Motor neuron (in vitro differentiated cells): ENCODE measurements around the gene EVC. TPM values are rescaled to one million over a fixed set of nuclear protein-coding genes. Genes with fewer than 3 reads are reported as not detected.

ENCODE experiments used
- ATAC-seq, 8 experiments: fragments of 200-7000 bp; cut with Tn5 transposase; replicated peaks in 6 of 8; 2 replicates each; pipeline ENCODE4 v1.8.0; 2021; ENCODE audit warnings: mild to moderate bottlenecking in 8 of 8, moderate library complexity in 8 of 8
- H3K27ac ChIP-seq, 2 donors: fragments of 250-450 bp; sonication (Bioruptor Pico); 2 replicates each; pipeline ENCODE4 v1.9.0; 2021; ENCODE audit warnings: antibody characterized with exemption in 2 of 2, mild to moderate bottlenecking in 2 of 2, moderate library complexity in 1 of 2
- H3K4me1 ChIP-seq, 2 donors: fragments of 250-450 bp; sonication (Bioruptor Pico); replicated peaks in 1 of 2; 2 replicates each; pipeline ENCODE4 v1.6.1; 2021; ENCODE audit warnings: antibody characterized with exemption in 2 of 2, mild to moderate bottlenecking in 2 of 2, moderate library complexity in 1 of 2
- H3K4me3 ChIP-seq, 5 donors: fragments of 250-450 bp; sonication (Bioruptor Pico); 2 replicates each; pipeline ENCODE4 v1.9.0; 2021; ENCODE audit warnings: antibody characterized with exemption in 5 of 5, mild to moderate bottlenecking in 5 of 5, moderate library complexity in 4 of 5
- WGBS, 10 experiments: fragments of 450-650 bp; shearing (Covaris generic); methylation state at CpG; one replicate each; pipeline ENCODE4 v1.0.0; 2022; 5-methylcytosine and 5-hydroxymethylcytosine counted together
- in situ Hi-C, 9 experiments: fragments of 400-800 bp; cut with MboI; loops; one replicate each; pipeline ENCODE4 v1.15.0; 2021; ENCODE audit warnings: low sequenced_read_pairs in 9 of 9, low pct_unique_long_range_greater_than_20kb in 2 of 9; ENCODE audit not compliant: unreplicated experiment in 9 of 9
- total RNA-seq, 8 experiments: library from RNA; unstranded; fragments of 300-600 nt; gene quantifications; 2 replicates each; pipeline versions ENCODE4 v1.2.3 to v1.2.4, GENCODE V29; 2022

EVC gene
- total RNA-seq, 8 experiments from 2014 or later = 2.1 to 26.4 (median 7.7) TPM

DNA sequence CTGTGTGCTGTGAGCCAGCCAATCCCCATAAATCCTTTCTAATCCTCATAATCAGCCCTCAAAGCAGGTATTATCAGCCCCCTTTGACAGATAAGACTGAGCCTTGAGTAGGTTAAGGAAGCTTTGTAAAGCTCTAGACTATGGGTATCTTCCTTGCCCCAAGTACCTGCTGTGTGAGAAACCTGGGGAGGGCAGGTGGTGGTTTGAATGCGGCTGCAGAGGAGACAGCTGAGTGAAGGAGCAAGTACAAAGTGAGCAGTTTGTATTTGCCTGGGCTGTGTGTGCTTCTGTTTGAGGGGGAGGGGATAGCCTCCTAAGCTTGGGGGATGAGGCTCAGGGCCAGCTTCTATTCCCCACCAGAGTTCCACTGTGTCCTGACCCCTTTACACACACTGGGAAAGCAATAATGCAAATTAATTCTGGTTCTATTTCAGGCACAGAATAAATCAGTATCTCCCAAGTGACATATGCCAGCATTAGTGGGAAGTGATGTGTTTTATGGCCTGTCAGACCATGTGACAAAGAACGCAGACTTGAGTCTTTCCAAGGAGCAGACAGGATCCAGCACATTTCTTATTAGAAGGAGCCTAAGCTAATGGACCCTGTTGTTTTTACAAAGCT lies 63.5 kb downstream of the EVC start:
- H3K4me1 ChIP-seq = peaks cover 4 to 9% of the 10 kb centered on the region in 2 donors
- peak; percentile 27 to 98 (median 84) for ATAC-seq
- no peak overlapping the region for H3K27ac ChIP-seq
- in situ Hi-C loops = loop anchor here in 5 of 9 experiments (25.0 kb wide), 4 partner anchors 387 to 1287 kb away; partner anchors contain the start of gene STK32B (in 3 of the 5)
- no peak overlapping the region for H3K4me3 ChIP-seq
- WGBS, 10 experiments = 0 to 100% (median 67%) methylated on average over 1 to 2 of the region's 2 CpGs; no CpG with 5 or more reads in 5 of the 10 experiments

DNA sequence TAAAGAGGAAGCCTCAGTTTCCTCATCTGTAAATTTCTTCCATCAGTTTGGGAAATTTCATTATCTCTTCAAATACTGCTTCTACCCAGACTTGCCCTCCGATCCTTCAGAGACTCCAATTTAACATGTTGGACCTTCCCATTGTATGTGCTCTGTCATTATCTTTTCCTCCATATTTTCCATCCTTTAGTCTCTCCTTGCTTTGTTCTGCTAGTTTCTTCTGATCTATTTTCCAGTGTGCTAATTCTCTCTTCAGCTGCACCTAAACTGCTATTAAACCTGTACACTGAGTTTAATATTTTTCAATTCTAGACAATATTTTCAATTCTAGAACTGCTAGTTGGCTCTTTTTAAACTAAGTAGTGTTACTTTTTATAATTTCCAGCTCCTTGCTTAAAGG lies 65.5 kb downstream of the EVC start:
- ATAC-seq = no peak
- in situ Hi-C loops = loop anchor here in 5 of 9 experiments (25.0 kb wide), 4 partner anchors 389 to 1289 kb away; partner anchors contain the start of gene STK32B (in 3 of the 5)
- no peak overlapping the region for H3K4me3 ChIP-seq
- no peak overlapping the region for H3K27ac ChIP-seq
- H3K4me1 ChIP-seq = peaks cover 4 to 9% of the 10 kb centered on the region in 2 donors
- 88 to 100% (median 100%) methylated on average over 1 of the region's 1 CpG for WGBS, 10 experiments

DNA sequence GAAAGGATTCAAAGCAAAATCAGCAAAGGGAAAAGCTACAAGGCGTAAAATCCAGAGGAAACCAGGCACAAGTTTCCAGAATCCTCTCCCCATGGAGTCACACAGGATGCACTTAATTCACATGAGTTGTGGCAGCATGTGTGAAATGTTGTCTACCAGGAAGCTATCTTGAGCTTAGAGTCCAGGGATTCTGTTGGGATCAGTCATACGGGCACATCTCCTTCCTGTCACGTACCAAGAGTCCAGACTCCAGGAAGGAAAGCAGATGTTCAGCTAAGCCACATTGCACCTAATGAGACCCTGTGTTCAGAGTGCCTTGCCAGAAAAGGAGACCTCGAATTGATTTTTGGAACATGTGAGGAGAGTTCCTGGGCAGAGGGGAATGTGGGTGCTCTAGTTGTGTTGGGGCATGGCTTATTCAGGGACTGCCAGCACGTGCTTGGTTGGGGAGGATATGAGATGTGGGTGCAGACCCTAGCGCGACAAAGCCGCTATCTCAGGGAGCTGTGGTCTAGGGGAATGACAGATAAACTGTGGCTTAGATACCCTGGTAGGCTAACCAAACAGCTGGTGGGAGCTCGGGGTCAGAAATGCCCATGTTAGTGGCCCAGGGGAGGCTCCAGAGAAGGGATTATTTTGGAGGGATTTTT lies 70.0 kb downstream of the EVC start:
- in situ Hi-C loops = loop anchor here in 5 of 9 experiments (25.0 kb wide), 4 partner anchors 394 to 1294 kb away; partner anchors contain the start of gene STK32B (in 3 of the 5)
- ATAC-seq = no peak
- no peak overlapping the region for H3K4me3 ChIP-seq
- H3K27ac ChIP-seq = no peak overlapping the region
- H3K4me1 ChIP-seq = no peaks in the 10 kb centered on the region
- 77 to 100% (median 98%) methylated on average over 1 to 7 of the region's 9 CpGs; no CpG with 5 or more reads in 2 of the 10 experiments for WGBS, 10 experiments

DNA sequence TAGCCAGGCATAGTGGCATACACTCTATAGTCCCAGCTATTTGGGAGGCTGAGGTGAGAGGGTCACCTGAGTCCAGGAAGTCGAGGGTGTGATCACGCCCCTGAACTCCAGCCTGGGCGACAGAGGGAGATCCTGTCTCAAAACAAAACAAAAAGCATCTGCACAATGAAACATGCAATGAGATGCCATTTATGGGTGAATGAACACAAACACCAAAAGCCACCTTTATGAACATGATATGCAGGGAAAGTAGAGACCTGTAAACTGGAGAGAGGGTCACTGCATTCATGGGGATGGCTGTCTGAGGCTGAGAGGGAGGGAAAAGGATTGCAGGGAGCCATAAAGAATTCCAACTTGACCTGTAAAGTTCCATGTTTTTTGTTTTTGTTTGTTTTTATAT lies 70.7 kb downstream of the EVC start:
- Histone ChIP-seq H3K4me1 (no peaks in the 10 kb centered on the region), H3K27ac (no peak overlapping the region), H3K4me3 (no peak overlapping the region)
- no peak for ATAC-seq
- in situ Hi-C loops = loop anchor here in 5 of 9 experiments (25.0 kb wide), 4 partner anchors 394 to 1294 kb away; partner anchors contain the start of gene STK32B (in 3 of the 5)
- 80 to 100% (median 91%) methylated on average over 2 to 3 of the region's 3 CpGs; no CpG with 5 or more reads in 5 of the 10 experiments for WGBS, 10 experiments

- no peak for ATAC-seq
- Histone ChIP-seq H3K4me3 (no peak overlapping the region), H3K27ac (no peak overlapping the region), H3K4me1 (no peaks in the 10 kb centered on the region)
- in situ Hi-C loops = loop anchor here in 5 of 9 experiments (25.0 kb wide), 4 partner anchors 396 to 1296 kb away; partner anchors contain the start of gene STK32B (in 3 of the 5)
- WGBS, 10 experiments = 58 to 100% (median 97%) methylated on average over 1 to 6 of the region's 6 CpGs; no CpG with 5 or more reads in 4 of the 10 experiments
Measured at GRCh38 chr4:5782829-5783476, 72.0 kb downstream of the EVC start.

DNA sequence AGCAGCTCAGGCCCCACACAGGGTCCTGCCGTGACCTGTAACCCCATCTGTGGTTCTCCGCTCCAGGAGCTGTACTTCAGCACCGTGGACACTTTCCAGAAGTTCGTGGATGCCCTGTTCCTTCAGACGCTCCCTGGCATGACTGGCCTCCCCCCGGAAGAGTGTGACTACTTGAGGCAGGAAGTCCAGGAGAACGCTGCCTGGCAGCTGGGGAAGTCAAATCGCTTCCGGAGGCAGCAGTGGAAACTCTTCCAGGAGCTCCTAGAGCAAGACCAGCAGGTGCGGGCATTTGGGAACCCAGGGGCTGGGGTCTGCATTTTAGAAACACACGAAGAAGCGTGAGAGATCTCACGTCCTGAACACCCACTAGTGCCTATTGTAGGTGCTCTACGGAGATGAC lies 72.5 kb downstream of the EVC start:
- no peak overlapping the region for H3K27ac ChIP-seq
- in situ Hi-C loops = loop anchor here in 5 of 9 experiments (25.0 kb wide), 4 partner anchors 396 to 1296 kb away; partner anchors contain the start of gene STK32B (in 3 of the 5)
- H3K4me3 ChIP-seq = no peak overlapping the region
- 65 to 100% (median 92%) methylated on average over 1 to 8 of the region's 14 CpGs; no CpG with 5 or more reads in 4 of the 10 experiments for WGBS, 10 experiments
- H3K4me1 ChIP-seq = no peaks in the 10 kb centered on the region
- no peak for ATAC-seq

DNA sequence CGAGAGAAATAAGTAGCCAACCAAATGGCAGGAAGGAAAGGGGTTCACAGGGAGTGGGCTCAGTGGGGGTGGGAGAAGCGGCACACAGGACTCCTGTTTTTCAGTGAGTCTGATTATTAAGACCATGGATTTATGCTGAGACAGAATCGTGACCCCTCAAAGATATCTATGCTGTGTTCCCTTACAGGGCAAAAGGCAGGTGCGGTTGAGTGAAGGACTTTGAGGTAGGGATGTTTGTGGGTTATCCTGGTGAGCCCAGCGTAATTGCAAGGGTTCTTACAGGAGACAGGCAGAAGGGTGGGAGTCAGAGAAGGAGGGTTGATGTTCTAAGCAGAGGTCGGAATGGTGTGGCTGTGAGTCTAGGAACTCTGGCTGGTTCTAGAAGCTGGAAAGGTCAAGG lies 73.0 kb downstream of the EVC start:
- Histone ChIP-seq H3K27ac (no peak overlapping the region), H3K4me3 (no peak overlapping the region), H3K4me1 (no peaks in the 10 kb centered on the region)
- ATAC-seq = no peak
- in situ Hi-C loops = loop anchor here in 5 of 9 experiments (25.0 kb wide), 4 partner anchors 397 to 1297 kb away; partner anchors contain the start of gene STK32B (in 3 of the 5)
- WGBS, 10 experiments = 91 to 100% (median 98%) methylated on average over 1 to 4 of the region's 6 CpGs; no CpG with 5 or more reads in 4 of the 10 experiments

DNA sequence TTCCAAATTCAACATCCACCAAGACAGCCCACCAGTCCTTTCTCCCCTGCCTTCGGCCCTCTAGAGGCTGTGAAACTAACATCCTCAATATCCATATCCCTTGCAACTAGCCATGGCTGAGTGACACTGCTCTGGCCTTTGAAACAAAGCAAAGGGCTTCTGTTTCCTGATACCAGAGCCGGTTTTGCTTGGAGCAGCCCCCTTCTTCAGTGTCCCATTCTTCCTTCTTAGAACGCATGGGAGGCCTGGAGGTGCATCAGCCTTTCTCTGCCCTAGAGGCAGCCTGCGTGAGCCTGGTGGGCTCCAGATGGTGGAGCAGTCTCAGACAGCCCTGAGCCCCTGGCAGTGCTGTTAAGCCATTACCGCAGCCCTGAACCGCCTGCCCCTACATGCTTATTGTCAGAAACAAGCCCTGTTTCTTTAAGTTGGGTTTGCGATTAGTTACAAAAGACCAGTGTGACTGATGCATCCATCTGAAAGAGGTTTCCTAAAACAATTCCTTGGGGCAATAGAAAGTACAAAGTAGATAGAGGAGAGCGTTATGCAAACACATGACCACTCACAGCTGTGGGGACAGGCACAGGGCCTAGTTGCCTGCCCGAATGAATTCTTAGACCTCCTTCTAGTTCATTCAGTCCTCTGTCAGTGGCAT lies 74.1 kb downstream of the EVC start:
- Histone ChIP-seq H3K4me1 (no peaks in the 10 kb centered on the region), H3K27ac (no peak overlapping the region), H3K4me3 (no peak overlapping the region)
- WGBS, 10 experiments = 20 to 100% (median 60%) methylated on average over 1 to 9 of the region's 9 CpGs; no CpG with 5 or more reads in 1 of the 10 experiments
- in situ Hi-C loops = loop anchor here in 5 of 9 experiments (25.0 kb wide), 4 partner anchors 398 to 1298 kb away; partner anchors contain the start of gene STK32B (in 3 of the 5)
- peak in 6 of 8 experiments; percentile 14 to 71 (median 50) for ATAC-seq

GRCh38 chr4:5785806-5786680 lies 75.0 kb downstream of the EVC start:
- WGBS, 10 experiments = 0 to 97% (median 72%) methylated on average over 1 to 6 of the region's 9 CpGs; no CpG with 5 or more reads in 3 of the 10 experiments
- peak in 3 of 8 experiments; percentile 17 to 59 (median 21) for ATAC-seq
- Histone ChIP-seq H3K4me3 (no peak overlapping the region), H3K4me1 (no peaks in the 10 kb centered on the region), H3K27ac (no peak overlapping the region)
- in situ Hi-C loops = loop anchor here in 5 of 9 experiments (25.0 kb wide), 4 partner anchors 399 to 1299 kb away; partner anchors contain the start of gene STK32B (in 3 of the 5)

DNA sequence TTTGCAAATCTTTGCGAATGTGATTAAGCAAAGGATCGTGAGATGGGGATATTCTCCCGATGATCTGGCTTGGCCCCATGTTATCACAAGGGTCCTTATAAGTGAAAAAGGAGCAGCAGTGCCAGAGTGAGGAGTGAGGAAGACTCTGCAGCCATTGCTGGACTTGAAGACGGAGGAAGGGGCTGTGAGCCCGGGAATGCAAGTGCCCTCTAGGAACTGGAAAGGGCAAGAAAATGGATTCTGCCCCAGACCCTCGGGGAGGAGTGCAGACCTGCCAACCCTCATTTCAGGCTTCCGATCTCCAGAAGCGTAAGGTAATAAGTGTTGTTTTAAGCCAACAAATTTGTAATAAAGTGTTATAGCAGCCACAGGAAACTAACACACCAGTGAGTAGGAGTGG lies 76.3 kb downstream of the EVC start:
- ATAC-seq = no peak
- 92 to 100% (median 97%) methylated on average over 1 to 8 of the region's 8 CpGs; no CpG with 5 or more reads in 2 of the 10 experiments for WGBS, 10 experiments
- H3K27ac ChIP-seq = no peak overlapping the region
- H3K4me3 ChIP-seq = no peak overlapping the region
- in situ Hi-C loops = loop anchor here in 5 of 9 experiments (25.0 kb wide), 4 partner anchors 400 to 1300 kb away; partner anchors contain the start of gene STK32B (in 3 of the 5)
- H3K4me1 ChIP-seq = no peaks in the 10 kb centered on the region

GRCh38 chr4:5788144-5788543 lies 77.1 kb downstream of the EVC start:
- no peaks in the 10 kb centered on the region for H3K4me1 ChIP-seq
- H3K27ac ChIP-seq = no peak overlapping the region
- ATAC-seq = no peak
- WGBS, 10 experiments = 10 to 100% (median 82%) methylated on average over 1 to 2 of the region's 2 CpGs; no CpG with 5 or more reads in 5 of the 10 experiments
- H3K4me3 ChIP-seq = no peak overlapping the region
- in situ Hi-C loops = loop anchor here in 5 of 9 experiments (25.0 kb wide), 4 partner anchors 401 to 1301 kb away; partner anchors contain the start of gene STK32B (in 3 of the 5)
